K562 (cell line): ENCODE data around the gene KBTBD13. TPM values are rescaled to one million over a fixed set of nuclear protein-coding genes. Genes with fewer than 3 reads are reported as not detected.

Experiments
- ETV1 ChIP-seq: fragments of 450-650 bp; conservative IDR thresholded peaks from 2 replicates; pipeline ENCODE4 v1.6.1; 2016; ENCODE audit warnings: missing genetic modification characterization, control low read depth, low read depth, missing compliant biosample characterization
- SOX6 ChIP-seq: fragments of 450-650 bp; IDR thresholded peaks from 2 replicates; pipeline ENCODE4 v1.6.1; 2014; ENCODE audit warnings: mild to moderate bottlenecking
- TCFL5 ChIP-seq: fragments of 250-450 bp; sonication (Bioruptor Pico); conservative IDR thresholded peaks from 2 replicates; pipeline ENCODE4 v1.6.1; 2021; ENCODE audit warnings: mild to moderate bottlenecking, moderate library complexity, matching md5 sums
- polyA plus RNA-seq, 8 experiments: library from polyadenylated mRNA; depleted of rRNA in 4 of 8; stranded (reverse) in 5 of 8; unstranded in 3 of 8; fragments of >200 nt; fragmentation: Nextera tagmentation in 2 of 8; fragmentation: Illumina TruSeq in 1 of 8; extraction: Ambion mirVana in 2 of 8; extraction: Trizol in 1 of 8; gene quantifications; 2 replicates each; pipeline versions ENCODE4 v1.2.1 to v1.2.3, GENCODE V29; 2011 to 2014; ENCODE audit warnings: inconsistent platforms in 1 of 8, missing spikeins in 1 of 8
- total RNA-seq, 7 experiments: library from RNA; depleted of rRNA in 6 of 7; stranded (reverse); fragments of >200 nt in 6 of 7; fragmentation: Illumina TruSeq in 2 of 7; extraction: Trizol in 2 of 7; gene quantifications; 2 replicates each; pipeline versions ENCODE4 v1.2.1 to v1.2.3, GENCODE V29; 2011 to 2021; ENCODE audit warnings: low replicate concordance in 1 of 7
- TF ChIP-seq, protein P1 (sequence below), 2 experiments: fragments of 450-650 bp in 1 of 2; sonication (generic) in 1 of 2; formaldehyde crosslinking in 1 of 2; IDR thresholded peaks; 2 replicates each; pipeline versions ENCODE4 v1.7.1 to v1.9.0; 2016 to 2022; ENCODE audit warnings: inconsistent platforms in 1 of 2, mild to moderate bottlenecking in 1 of 2, missing genetic modification reagents in 1 of 2

KBTBD13 gene
- total and polyA plus RNA-seq, 9 of the 15 experiments (the other 6 are each of a cell fraction or from before 2014, with no cell fraction given), result 0.07 to 0.13 (median 0.10) TPM; not detected in 3

DNA sequence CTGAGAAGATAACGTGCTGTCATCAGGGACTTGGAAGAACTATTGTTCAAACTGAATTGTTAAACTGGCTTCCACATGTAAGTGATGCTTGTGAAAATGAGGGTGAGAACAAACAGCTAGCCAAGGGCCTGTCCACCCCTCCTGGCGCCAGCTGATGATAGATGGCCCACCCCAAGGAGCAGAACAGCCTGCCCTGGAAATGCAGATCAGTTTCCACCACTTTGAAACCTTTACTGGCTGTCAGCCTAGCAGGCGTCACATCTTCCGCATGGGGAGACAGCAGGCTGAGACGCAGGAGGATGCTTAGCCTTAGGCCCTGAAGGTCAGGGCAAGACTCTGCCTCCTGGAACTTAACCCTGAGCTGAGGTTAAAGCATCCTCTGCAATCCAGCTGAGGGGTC is 37.7 kb upstream of the KBTBD13 start (continued):
- TF ChIP-seq, protein P1, sequence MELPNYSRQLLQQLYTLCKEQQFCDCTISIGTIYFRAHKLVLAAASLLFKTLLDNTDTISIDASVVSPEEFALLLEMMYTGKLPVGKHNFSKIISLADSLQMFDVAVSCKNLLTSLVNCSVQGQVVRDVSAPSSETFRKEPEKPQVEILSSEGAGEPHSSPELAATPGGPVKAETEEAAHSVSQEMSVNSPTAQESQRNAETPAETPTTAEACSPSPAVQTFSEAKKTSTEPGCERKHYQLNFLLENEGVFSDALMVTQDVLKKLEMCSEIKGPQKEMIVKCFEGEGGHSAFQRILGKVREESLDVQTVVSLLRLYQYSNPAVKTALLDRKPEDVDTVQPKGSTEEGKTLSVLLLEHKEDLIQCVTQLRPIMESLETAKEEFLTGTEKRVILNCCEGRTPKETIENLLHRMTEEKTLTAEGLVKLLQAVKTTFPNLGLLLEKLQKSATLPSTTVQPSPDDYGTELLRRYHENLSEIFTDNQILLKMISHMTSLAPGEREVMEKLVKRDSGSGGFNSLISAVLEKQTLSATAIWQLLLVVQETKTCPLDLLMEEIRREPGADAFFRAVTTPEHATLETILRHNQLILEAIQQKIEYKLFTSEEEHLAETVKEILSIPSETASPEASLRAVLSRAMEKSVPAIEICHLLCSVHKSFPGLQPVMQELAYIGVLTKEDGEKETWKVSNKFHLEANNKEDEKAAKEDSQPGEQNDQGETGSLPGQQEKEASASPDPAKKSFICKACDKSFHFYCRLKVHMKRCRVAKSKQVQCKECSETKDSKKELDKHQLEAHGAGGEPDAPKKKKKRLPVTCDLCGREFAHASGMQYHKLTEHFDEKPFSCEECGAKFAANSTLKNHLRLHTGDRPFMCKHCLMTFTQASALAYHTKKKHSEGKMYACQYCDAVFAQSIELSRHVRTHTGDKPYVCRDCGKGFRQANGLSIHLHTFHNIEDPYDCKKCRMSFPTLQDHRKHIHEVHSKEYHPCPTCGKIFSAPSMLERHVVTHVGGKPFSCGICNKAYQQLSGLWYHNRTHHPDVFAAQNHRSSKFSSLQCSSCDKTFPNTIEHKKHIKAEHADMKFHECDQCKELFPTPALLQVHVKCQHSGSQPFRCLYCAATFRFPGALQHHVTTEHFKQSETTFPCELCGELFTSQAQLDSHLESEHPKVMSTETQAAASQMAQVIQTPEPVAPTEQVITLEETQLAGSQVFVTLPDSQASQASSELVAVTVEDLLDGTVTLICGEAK (IDR thresholded peaks at IDR 0.05), result no peak
- TF ChIP-seq, protein P1 (CRISPR knock-in tag; IDR thresholded peaks at IDR 0.05), result no peak
- TF ChIP-seq ETV1 (tag), result no peak
- no peak for TF ChIP-seq TCFL5 (CRISPR knock-in tag)
- no peak for TF ChIP-seq SOX6
